H1 (cell line): ENCODE data around the gene ZNF211. TPM values are rescaled to one million over a fixed set of nuclear protein-coding genes. Genes with fewer than 3 reads are reported as not detected.

Experiments used
- ASH2L ChIP-seq: fragments of 200-600, 300-600 bp; sonication (generic); IDR thresholded peaks from one replicate; pipeline ENCODE4 v1.7.1; 2017; ENCODE audit warnings: low read length
- EGR1 ChIP-seq: IDR thresholded peaks from 2 replicates; pipeline ENCODE4 v1.6.1; 2011; ENCODE audit warnings: low read depth, low read length, borderline replicate concordance
- KDM5A ChIP-seq: fragments of 200-600 bp; IDR thresholded peaks from 2 replicates; pipeline ENCODE4 v1.7.1; 2012; ENCODE audit warnings: mild to moderate bottlenecking, low read length, inconsistent platforms, mixed read lengths
- POU5F1 ChIP-seq: IDR thresholded peaks from 2 replicates; pipeline ENCODE4 v1.6.1; 2011; ENCODE audit warnings: low read depth, mild to moderate bottlenecking, low read length, moderate library complexity
- SRF ChIP-seq: IDR thresholded peaks from 2 replicates; pipeline ENCODE4 v1.6.1; 2011; ENCODE audit warnings: mild to moderate bottlenecking, low read depth, low read length, moderate library complexity
- ZNF274 ChIP-seq: IDR thresholded peaks from 2 replicates; pipeline ENCODE4 v1.7.0; 2012; ENCODE audit warnings: low read length, borderline replicate concordance; ENCODE audit errors: extremely low read depth
- polyA plus RNA-seq, 7 experiments: library from polyadenylated mRNA; depleted of rRNA in 3 of 7; stranded (reverse) in 5 of 7; unstranded in 2 of 7; fragments of >200 nt in 5 of 7; fragments of 200-250 nt in 2 of 7; gene quantifications; 1 replicate in 5 of 7; 2 replicates in 1 of 7; 4 replicates in 1 of 7; pipeline versions ENCODE4 v1.2.1 to v1.2.3, GENCODE V29; 2011 to 2013; ENCODE audit warnings: missing spikeins in 2 of 7, mixed read lengths in 2 of 7
- total RNA-seq: library from RNA; stranded (reverse); fragmentation: NEBNext Ultra II Directional; extraction: Animal tissue kit (Norgen Biotek cat#: 25700); gene quantifications from 2 replicates; pipeline ENCODE4 v1.2.1, GENCODE V29; 2021

ZNF211 gene
- total and polyA plus RNA-seq, 2 of the 8 experiments (the other 6 are each of a cell fraction or from before 2014, with no cell fraction given): 7.5 to 15.7 TPM

DNA sequence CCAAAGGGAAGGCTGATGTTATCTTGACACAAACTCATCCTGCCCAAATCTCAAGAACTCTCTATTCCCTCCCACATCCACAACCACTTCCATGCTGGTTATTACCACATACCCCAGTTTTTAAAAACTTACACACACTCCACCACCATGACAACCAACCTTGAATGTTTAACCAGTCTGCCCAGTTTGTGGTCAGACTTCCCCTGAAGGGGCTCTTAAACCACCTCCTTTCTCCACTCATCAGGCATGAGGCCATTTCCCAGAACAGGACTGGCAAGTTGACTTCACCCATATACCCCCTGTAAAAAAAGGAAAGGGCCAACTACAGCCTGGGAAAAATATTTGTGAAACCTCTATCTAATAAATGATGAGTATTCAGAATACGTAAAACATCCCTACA, 23.4 kb downstream of the ZNF211 start (continued):
- TF ChIP-seq ASH2L (no peak), SRF (no peak), KDM5A (no peak), EGR1 (no peak), ZNF274 (no peak), POU5F1 (no peak)
